HT-29 (cell line): ENCODE results near the gene SLC25A28. TPM values are rescaled to one million over a fixed set of nuclear protein-coding genes. Genes with fewer than 3 reads are reported as not detected.

ENCODE experiments used
- DNase-seq: peaks from one replicate; pipeline ENCODE4 v3.0.0-alpha.2; 2015; ENCODE audit warnings: low spot score
- total RNA-seq: library from RNA; depleted of rRNA; stranded (reverse); fragments of >200 nt; shearing (Covaris generic); gene quantifications from 2 replicates; pipeline ENCODE4 v1.2.3, GENCODE V29; 2014; rRNA removed

Gene SLC25A28
- 19.9 and 29.4 TPM in 2 replicates for total RNA-seq

DNA sequence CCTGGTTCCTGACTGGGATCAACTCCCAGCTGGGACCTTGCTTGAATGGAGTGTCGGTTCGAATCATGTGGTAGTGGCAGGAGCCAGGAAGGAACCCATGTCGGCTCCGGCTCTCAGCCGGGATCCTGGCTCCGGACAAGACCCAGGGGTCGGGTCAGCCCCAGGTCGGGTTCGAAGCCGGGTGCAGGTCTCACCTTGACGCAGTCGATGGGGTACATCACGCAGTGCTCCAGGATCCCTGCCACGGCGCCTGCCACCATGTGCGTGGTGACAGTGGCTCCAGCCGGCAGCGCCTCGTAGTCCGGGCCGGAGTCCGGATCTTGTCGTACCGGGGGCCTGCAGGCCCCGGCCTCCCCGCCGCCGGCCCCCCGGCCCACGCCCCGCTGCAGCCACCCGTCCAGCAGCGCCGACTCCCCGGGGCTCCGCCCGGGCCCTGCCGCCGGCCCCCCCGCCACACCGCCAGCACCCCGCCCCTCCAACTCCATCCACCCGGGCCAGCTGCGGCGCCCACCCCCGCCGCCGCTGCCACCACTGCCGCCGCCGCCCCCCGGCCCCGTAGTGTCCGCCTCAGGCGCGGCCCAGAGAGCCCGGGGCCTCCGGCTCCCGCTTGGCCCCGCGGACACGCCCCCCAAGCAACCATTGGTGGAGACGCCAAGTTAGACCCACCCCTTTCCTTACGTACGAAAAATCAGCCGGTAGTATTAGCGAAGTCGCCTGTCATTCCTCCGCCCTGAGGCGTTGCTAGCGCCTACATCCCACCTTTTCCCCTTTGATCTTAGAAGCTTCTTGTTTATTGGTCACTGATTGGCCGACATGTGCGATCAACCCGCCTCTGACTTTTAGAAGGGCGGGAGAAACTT is at the start of gene SLC25A28:
SLC25A28 (minus strand) TSS at position 589 of the 860 bp plus-strand sequence; CDS start at position 485, 104 bp downstream.
- DNase-seq = peak; percentile 98

- no peak for DNase-seq
These were observed 47.0 kb upstream of the SLC25A28 start for GRCh38 chr10:99667108-99667751.

GRCh38 chr10:99665304-99665703 is 45.1 kb upstream of the SLC25A28 start:
- no peak for DNase-seq

GRCh38 chr10:99661377-99661763 is 41.1 kb upstream of the SLC25A28 start:
- DNase-seq = no peak

GRCh38 chr10:99660662-99661376 is 40.6 kb upstream of the SLC25A28 start:
- no peak for DNase-seq

DNA sequence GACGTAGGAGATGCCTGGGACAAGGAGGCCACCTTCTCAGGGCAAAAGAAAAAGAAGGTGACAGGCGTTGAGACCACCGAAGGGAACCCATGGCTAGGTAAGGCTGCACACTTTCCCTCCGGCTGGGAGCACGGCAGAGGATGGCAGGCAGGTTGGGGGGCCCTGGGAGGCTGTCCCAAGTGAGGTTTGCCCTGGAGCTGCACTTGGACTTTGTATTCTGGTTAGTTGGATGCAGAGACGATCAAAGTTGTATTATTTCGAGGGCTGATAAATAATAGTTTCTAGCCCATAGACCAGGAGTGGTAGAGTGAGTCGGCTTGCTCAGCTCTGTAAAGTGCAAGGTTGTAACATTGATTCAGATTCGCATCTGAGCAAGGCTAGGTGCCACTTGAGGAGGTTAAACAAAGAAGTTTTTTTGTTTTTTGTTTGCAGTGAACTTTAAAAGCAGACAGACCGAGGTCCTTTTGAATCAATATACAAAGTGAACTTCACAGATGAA is 39.7 kb upstream of the SLC25A28 start:
- DNase-seq = peak; percentile 31

GRCh38 chr10:99659031-99659867 is 39.0 kb upstream of the SLC25A28 start, which contains the start of gene ENTPD7:
TSS of gene ENTPD7 (plus strand) at chr10:99659509. CDS start at chr10:99659957, 448 bp downstream.
- peak; percentile 96 for DNase-seq

GRCh38 chr10:99658622-99659030 is 38.4 kb upstream of the SLC25A28 start:
- DNase-seq = peak; percentile 49

DNA sequence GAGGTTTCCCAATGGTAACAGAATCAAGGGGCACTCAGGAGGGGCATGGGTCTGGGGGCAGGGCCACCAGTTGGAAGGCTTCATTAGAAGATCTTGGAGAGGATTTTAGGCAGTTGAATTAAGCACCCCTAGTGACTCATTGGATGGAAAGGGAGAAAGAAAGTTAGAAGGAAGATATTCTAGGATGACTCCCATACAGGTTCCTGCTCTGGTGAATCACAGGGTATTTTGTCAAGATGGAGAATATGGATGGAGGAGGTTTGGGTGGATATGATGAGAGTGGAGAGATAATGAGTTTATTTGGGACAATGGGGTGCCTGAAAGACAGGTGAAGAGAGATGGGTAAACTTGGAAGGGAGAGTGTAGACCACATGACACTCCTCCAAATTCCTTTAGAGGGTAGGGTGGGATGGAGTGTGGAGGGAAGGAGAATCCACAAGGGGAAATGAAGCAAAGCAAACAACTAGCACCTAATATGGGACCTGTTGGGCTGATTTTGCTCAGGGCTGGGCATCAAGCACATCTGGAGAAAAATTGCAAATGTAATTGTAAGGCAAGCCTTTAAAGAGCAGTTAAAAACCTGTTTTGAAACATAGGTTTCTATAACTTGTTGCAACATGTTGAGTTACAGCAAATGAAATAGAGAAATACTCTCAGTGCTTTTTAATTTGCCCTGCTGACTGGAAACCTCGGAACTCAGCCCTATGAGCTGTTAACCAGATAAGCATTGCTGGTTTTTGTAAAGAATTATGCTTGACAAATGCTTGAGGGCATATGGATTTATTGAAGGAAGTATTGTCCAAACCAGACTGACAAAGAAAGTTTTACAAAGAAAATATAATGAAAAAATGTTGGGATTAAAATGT is 36.2 kb upstream of the SLC25A28 start:
- DNase-seq = no peak

DNA sequence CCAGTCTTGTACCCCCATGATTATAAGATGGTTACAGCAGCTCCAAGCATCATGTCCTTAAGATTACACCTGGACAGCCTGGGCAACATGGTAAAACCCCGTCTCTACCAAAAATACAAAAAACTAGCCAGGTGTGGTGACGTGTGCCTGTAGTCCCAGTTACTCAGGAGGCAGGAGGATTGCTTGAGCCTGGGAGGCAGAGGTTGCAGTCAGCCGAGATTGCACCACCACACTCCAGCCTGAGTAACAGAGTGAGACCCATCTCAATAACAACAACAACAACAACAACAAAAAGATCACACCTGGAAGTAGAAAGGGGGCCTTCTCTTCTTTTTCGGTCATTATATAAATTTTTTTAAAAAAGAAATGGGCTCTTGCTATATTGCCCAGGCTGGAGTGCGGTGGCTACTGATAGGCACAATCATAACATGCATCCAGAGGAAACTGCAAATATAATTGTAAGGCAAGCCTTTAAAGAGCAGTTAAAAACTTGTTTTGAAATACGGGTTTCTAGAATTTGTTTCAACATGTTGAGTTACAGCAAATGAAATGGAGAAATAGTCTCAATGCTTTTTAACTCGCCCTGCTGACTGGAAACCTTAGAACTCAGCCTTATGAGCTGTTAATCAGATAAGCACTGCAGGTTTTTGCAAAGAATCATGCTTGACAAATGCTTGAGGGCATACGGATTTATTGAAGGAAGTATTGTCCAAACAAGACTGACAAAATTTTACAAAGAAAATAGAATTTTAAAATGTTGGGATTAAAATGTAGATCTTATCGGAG is 34.3 kb upstream of the SLC25A28 start:
- no peak for DNase-seq

GRCh38 chr10:99652800-99653390 is 32.7 kb upstream of the SLC25A28 start:
- no peak for DNase-seq

- no peak for DNase-seq
These were observed 28.5 kb upstream of the SLC25A28 start for GRCh38 chr10:99648717-99649116.

- DNase-seq = no peak
These were observed 27.4 kb upstream of the SLC25A28 start for GRCh38 chr10:99647601-99648151.

GRCh38 chr10:99633832-99634231 is 13.6 kb upstream of the SLC25A28 start:
- no peak for DNase-seq

DNA sequence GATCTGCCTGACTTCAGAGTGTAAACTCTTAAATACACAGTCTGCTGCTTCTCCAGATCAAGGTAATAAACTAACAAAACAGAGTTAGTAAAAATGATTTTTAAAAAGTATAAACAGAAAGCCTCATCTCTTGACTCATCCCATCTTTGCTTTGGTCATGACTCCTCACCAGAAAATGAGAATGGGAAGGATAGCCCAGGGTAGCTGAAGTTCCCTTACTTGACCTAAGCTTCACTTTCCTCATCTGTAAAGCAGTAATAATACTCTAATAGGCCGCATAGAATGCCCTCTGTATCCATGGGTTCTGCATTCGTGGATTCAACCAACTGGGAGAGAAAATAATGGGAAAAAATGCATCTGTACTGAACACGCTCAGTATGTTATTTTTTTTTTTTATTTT is 11.3 kb upstream of the SLC25A28 start:
- DNase-seq = no peak

GRCh38 chr10:99630991-99631390 is 10.8 kb upstream of the SLC25A28 start:
- no peak for DNase-seq

GRCh38 chr10:99630433-99630832 is 10.2 kb upstream of the SLC25A28 start:
- DNase-seq = peak; percentile 73

DNA sequence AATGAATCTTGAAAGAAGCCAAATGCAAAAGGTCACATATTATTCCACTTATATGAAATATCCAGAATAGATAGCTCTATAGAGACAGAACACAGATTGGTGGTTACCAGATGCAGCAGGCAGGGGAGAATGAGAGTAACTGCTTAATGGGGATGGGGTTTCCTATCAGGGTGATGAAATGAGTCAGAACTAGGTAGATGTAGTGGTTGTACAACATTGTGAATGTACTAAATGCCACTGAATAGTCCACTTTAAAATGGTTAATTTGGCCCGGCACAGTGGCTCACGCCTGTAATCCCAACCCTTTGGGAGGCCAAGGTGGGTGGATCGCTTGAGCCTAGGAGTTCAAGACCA is 9.4 kb upstream of the SLC25A28 start:
- no peak for DNase-seq
